ENCODE data around the gene NKX6-1. TPM values are rescaled to one million over a fixed set of nuclear protein-coding genes. Genes with fewer than 3 reads are reported as not detected.
A peak's percentile ranks its signal among the peaks of the same experiment; 100 is the strongest.

NKX6-1 gene
- polyA plus RNA-seq, 3 donors, result not detected

DNA sequence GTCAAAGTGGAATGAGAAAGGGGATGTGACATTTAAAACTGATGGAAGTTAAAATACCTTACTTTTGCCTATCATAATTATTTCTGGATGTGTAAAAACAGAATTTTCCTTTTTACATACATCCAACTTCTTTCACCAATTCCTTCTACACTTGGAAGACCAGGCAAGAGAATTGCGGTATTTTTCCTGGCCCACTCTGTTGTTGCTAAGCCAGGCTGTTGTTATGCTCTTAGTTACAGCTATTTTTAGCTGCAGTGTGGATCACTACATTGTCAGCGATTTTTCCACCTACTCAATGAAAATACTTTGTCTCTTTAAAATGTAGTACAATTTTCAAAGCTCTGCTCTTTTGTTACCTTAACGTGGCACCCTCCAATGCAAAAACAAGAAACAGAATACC, 43.4 kb downstream of the NKX6-1 start:
- Mint-ChIP-seq H3K27me3 (ENCODE audit: low read depth in 3 of 3) (peaks cover 2 to 9% (median 4%) of the 10 kb centered on the region in 3 donors), H3K27ac (no peak overlapping the region), H3K9me3 (peaks cover 0 to 2% (median 0%) of the 10 kb centered on the region in 7 donors), H3K36me3 (no peaks in the 10 kb centered on the region), H3K4me3 (no peak overlapping the region), H3K4me1 (no peaks in the 10 kb centered on the region)
- H3K9ac ChIP-seq (ENCODE audit: insufficient read depth, low read length, poor library complexity, severe bottlenecking), result no peak overlapping the region
- H3K4me2 ChIP-seq (replicated peaks; ENCODE audit: extremely low read depth, low read length, poor library complexity, severe bottlenecking), result no peak overlapping the region
- TF ChIP-seq, protein P1, sequence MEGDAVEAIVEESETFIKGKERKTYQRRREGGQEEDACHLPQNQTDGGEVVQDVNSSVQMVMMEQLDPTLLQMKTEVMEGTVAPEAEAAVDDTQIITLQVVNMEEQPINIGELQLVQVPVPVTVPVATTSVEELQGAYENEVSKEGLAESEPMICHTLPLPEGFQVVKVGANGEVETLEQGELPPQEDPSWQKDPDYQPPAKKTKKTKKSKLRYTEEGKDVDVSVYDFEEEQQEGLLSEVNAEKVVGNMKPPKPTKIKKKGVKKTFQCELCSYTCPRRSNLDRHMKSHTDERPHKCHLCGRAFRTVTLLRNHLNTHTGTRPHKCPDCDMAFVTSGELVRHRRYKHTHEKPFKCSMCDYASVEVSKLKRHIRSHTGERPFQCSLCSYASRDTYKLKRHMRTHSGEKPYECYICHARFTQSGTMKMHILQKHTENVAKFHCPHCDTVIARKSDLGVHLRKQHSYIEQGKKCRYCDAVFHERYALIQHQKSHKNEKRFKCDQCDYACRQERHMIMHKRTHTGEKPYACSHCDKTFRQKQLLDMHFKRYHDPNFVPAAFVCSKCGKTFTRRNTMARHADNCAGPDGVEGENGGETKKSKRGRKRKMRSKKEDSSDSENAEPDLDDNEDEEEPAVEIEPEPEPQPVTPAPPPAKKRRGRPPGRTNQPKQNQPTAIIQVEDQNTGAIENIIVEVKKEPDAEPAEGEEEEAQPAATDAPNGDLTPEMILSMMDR (IDR thresholded peaks at IDR 0.05), result no peak
- H3K4me1 ChIP-seq (ENCODE audit: control insufficient read depth in 1 of 2, insufficient read depth in 2 of 2, low read length in 2 of 2), result no peaks in the 10 kb centered on the region
- intact Hi-C loops (cut with micrococcal nuclease), result no loop called here
- H3K9me3 ChIP-seq (replicated peaks in 1 of 2; ENCODE audit: control insufficient read depth in 1 of 2, insufficient read depth in 1 of 2, low read length in 2 of 2), result no peaks in the 10 kb centered on the region
- no peak for DNase-seq
- no peak overlapping the region for H3K4me3 ChIP-seq (replicated peaks in 1 of 3; ENCODE audit: low read depth in 2 of 3, low read length in 3 of 3)
- 67% methylated on average over 1 of the region's 3 CpGs for WGBS (ENCODE audit: insufficient coverage)
- no peaks in the 10 kb centered on the region for H3K36me3 ChIP-seq (replicated peaks in 1 of 2; ENCODE audit: control insufficient read depth in 1 of 2, insufficient read depth in 2 of 2, low read length in 2 of 2)
- no peaks in the 10 kb centered on the region for H3K79me2 ChIP-seq (ENCODE audit: insufficient read depth, low read length)
- H3K27me3 ChIP-seq (ENCODE audit: control insufficient read depth in 2 of 2, insufficient read depth in 2 of 2, low read length in 2 of 2), result peaks cover 0 to 7% of the 10 kb centered on the region in 2 donors
- H4K20me1 ChIP-seq (ENCODE audit: insufficient read depth, low read length), result no peaks in the 10 kb centered on the region
- no peak overlapping the region for H3K27ac ChIP-seq (ENCODE audit: low read depth in 1 of 2, low read length in 2 of 2)
- no peak overlapping the region for H2AFZ ChIP-seq (ENCODE audit: insufficient read depth, low read depth, low read length, poor library complexity, severe bottlenecking)

DNA sequence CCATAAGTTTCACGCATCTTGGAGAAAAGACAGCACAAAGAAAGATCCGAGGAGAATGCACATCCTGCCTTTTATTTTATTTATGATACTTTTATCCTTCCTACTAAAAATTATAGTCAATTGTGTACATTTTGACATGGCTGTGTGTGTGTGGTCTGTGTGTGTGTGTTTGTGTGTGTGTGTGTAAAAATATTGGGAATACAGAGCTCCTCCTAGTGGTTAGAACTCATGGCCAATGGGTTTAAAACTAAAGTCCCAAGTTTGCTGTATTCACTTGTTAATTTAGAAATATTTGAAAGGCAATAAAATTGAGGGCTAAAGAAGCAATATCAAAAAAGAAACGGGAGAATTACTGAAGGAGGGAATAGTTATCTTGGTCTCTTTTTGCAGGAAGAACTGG, 47.5 kb downstream of the NKX6-1 start:
- no peaks in the 10 kb centered on the region for H3K9me3 ChIP-seq (replicated peaks in 1 of 2; ENCODE audit: control insufficient read depth in 1 of 2, insufficient read depth in 1 of 2, low read length in 2 of 2)
- H3K27me3 ChIP-seq (ENCODE audit: control insufficient read depth in 2 of 2, insufficient read depth in 2 of 2, low read length in 2 of 2), result peaks cover 0 to 3% of the 10 kb centered on the region in 2 donors
- H2AFZ ChIP-seq (ENCODE audit: insufficient read depth, low read depth, low read length, poor library complexity, severe bottlenecking), result no peak overlapping the region
- Mint-ChIP-seq H3K27me3 (ENCODE audit: low read depth in 3 of 3) (peaks cover 4 to 11% (median 6%) of the 10 kb centered on the region in 3 donors), H3K36me3 (no peaks in the 10 kb centered on the region), H3K4me3 (no peak overlapping the region), H3K4me1 (no peaks in the 10 kb centered on the region), H3K9me3 (no peaks in the 10 kb centered on the region), H3K27ac (no peak overlapping the region)
- H3K4me1 ChIP-seq (ENCODE audit: control insufficient read depth in 1 of 2, insufficient read depth in 2 of 2, low read length in 2 of 2), result no peaks in the 10 kb centered on the region
- no peak for DNase-seq
- no peak overlapping the region for H3K4me3 ChIP-seq (replicated peaks in 1 of 3; ENCODE audit: low read depth in 2 of 3, low read length in 3 of 3)
- intact Hi-C loops (cut with micrococcal nuclease), result no loop called here
- no peak overlapping the region for H3K27ac ChIP-seq (ENCODE audit: low read depth in 1 of 2, low read length in 2 of 2)
- no peak overlapping the region for H3K9ac ChIP-seq (ENCODE audit: insufficient read depth, low read length, poor library complexity, severe bottlenecking)
- H3K4me2 ChIP-seq (replicated peaks; ENCODE audit: extremely low read depth, low read length, poor library complexity, severe bottlenecking), result no peak overlapping the region
- TF ChIP-seq, protein P1 (IDR thresholded peaks at IDR 0.05), result peak; percentile 30
- H3K79me2 ChIP-seq (ENCODE audit: insufficient read depth, low read length), result no peaks in the 10 kb centered on the region
- H4K20me1 ChIP-seq (ENCODE audit: insufficient read depth, low read length), result no peaks in the 10 kb centered on the region
- 40% methylated on average over 1 of the region's 3 CpGs for WGBS (ENCODE audit: insufficient coverage)
- H3K36me3 ChIP-seq (replicated peaks in 1 of 2; ENCODE audit: control insufficient read depth in 1 of 2, insufficient read depth in 2 of 2, low read length in 2 of 2), result no peaks in the 10 kb centered on the region
